H9 (cell line): ENCODE results near the gene STK32B. TPM values are rescaled to one million over a fixed set of nuclear protein-coding genes. Genes with fewer than 3 reads are reported as not detected.

ENCODE experiments used
- DNase-seq: peaks from one replicate; pipeline ENCODE4 v3.0.0-alpha.2; 2017
- H2AFZ ChIP-seq: one replicate; pipeline ENCODE4 v1.6.1; 2013; ENCODE audit warnings: mild to moderate bottlenecking, low read length, control low read depth, moderate library complexity
- H2AK5ac ChIP-seq: 2 replicates; pipeline ENCODE4 v1.6.1; 2013; ENCODE audit warnings: low read length, control low read depth, mixed read lengths; ENCODE audit not compliant: insufficient read length
- H2BK120ac ChIP-seq: one replicate; pipeline ENCODE4 v1.6.1; 2013; ENCODE audit warnings: low read depth, mild to moderate bottlenecking, low read length, control low read depth, inconsistent platforms; ENCODE audit not compliant: poor library complexity, severe bottlenecking
- H2BK12ac ChIP-seq: 2 replicates; pipeline ENCODE4 v1.6.1; 2013; ENCODE audit warnings: low read length, control low read depth, mixed read lengths, low read depth; ENCODE audit not compliant: insufficient read length
- H2BK15ac ChIP-seq: 2 replicates; pipeline ENCODE4 v1.6.1; 2013; ENCODE audit warnings: low read depth, low read length, control low read depth
- H2BK20ac ChIP-seq: one replicate; pipeline ENCODE4 v1.6.1; 2013; ENCODE audit warnings: low read depth, mild to moderate bottlenecking, low read length, control low read depth, inconsistent platforms; ENCODE audit not compliant: poor library complexity, severe bottlenecking
- H2BK5ac ChIP-seq: 2 replicates; pipeline ENCODE4 v1.6.1; 2013; ENCODE audit warnings: low read length, control low read depth, mixed read lengths; ENCODE audit not compliant: insufficient read length
- H3K14ac ChIP-seq: 2 replicates; pipeline ENCODE4 v1.6.1; 2013; ENCODE audit warnings: low read length, control low read depth; ENCODE audit not compliant: insufficient read depth
- H3K18ac ChIP-seq: 2 replicates; pipeline ENCODE4 v1.6.1; 2013; ENCODE audit warnings: low read depth, mild to moderate bottlenecking, mixed read lengths, low read length, control low read depth; ENCODE audit not compliant: insufficient read length
- H3K23ac ChIP-seq: 2 replicates; pipeline ENCODE4 v1.6.1; 2013; ENCODE audit warnings: low read length, control low read depth, mixed read lengths, low read depth; ENCODE audit not compliant: insufficient read length
- H3K23me2 ChIP-seq: 2 replicates; pipeline ENCODE4 v1.6.1; 2013; ENCODE audit warnings: low read depth, mild to moderate bottlenecking, mixed read lengths, low read length, control low read depth; ENCODE audit not compliant: insufficient read length, poor library complexity, severe bottlenecking
- H3K27ac ChIP-seq: 2 replicates; pipeline ENCODE4 v1.5.1; 2013; ENCODE audit warnings: low read length, control low read depth, mixed read lengths, low read depth; ENCODE audit not compliant: insufficient read length
- H3K27me3 ChIP-seq: 2 replicates; pipeline ENCODE4 v1.6.1; 2013; ENCODE audit warnings: low read length, control low read depth, inconsistent platforms; ENCODE audit not compliant: insufficient read depth
- H3K4ac ChIP-seq: 2 replicates; pipeline ENCODE4 v1.6.1; 2013; ENCODE audit warnings: low read depth, mild to moderate bottlenecking, control low read depth, inconsistent platforms, low read length, moderate library complexity
- H3K4me1 ChIP-seq: 2 replicates; pipeline ENCODE4 v1.6.1; 2013; ENCODE audit warnings: low read length, control low read depth, inconsistent platforms; ENCODE audit not compliant: insufficient read depth
- H3K4me2 ChIP-seq: 2 replicates; pipeline ENCODE4 v1.6.1; 2013; ENCODE audit warnings: low read length, control low read depth, mixed read lengths; ENCODE audit not compliant: insufficient read length, insufficient read depth
- H3K56ac ChIP-seq: 2 replicates; pipeline ENCODE4 v1.6.1; 2013; ENCODE audit warnings: low read depth, mild to moderate bottlenecking, mixed read lengths, low read length, control low read depth; ENCODE audit not compliant: insufficient read length
- H3K79me1 ChIP-seq: 2 replicates; pipeline ENCODE4 v1.6.1; 2013; ENCODE audit warnings: low read depth, mild to moderate bottlenecking, moderate library complexity, low read length, control low read depth, inconsistent platforms; ENCODE audit not compliant: insufficient read depth, poor library complexity, severe bottlenecking
- H3K79me2 ChIP-seq: 2 replicates; pipeline ENCODE4 v1.6.1; 2013; ENCODE audit warnings: low read length, control low read depth, inconsistent platforms; ENCODE audit not compliant: insufficient read depth
- H3K9ac ChIP-seq: 2 replicates; pipeline ENCODE4 v1.6.1; 2013; ENCODE audit warnings: low read length, control low read depth, mixed read lengths; ENCODE audit not compliant: insufficient read length; ENCODE audit errors: extremely low read depth
- H3K9me3 ChIP-seq: one replicate; pipeline ENCODE4 v1.6.1; 2013; ENCODE audit warnings: low read depth, low read length, inconsistent platforms; ENCODE audit not compliant: control insufficient read depth
- H3T11ph ChIP-seq: one replicate; pipeline ENCODE4 v1.6.1; 2013; ENCODE audit warnings: mild to moderate bottlenecking, low read length, control low read depth, inconsistent platforms
- H4K20me1 ChIP-seq: one replicate; pipeline ENCODE4 v1.6.1; 2013; ENCODE audit not compliant: control insufficient read depth, insufficient read length, insufficient read depth
- H4K5ac ChIP-seq: 2 replicates; pipeline ENCODE4 v1.6.1; 2013; ENCODE audit warnings: low read depth, mild to moderate bottlenecking, mixed read lengths, low read length, control low read depth; ENCODE audit not compliant: insufficient read length
- H4K8ac ChIP-seq: replicated peaks from 2 replicates; pipeline ENCODE4 v1.6.1; 2013; ENCODE audit warnings: low read length, control low read depth, mixed read lengths, low read depth; ENCODE audit not compliant: insufficient read length
- H4K91ac ChIP-seq: 2 replicates; pipeline ENCODE4 v1.6.1; 2013; ENCODE audit warnings: low read depth, mild to moderate bottlenecking, moderate library complexity, mixed read lengths, low read length, control low read depth; ENCODE audit not compliant: insufficient read length
- H3K27ac Mint-ChIP-seq, 3 experiments: 2 replicates in 2 of 3; 3 replicates in 1 of 3; pipeline ENCODE4 v1.8.0; 2020 to 2021; ENCODE audit warnings: mixed read lengths in 3 of 3, mild to moderate bottlenecking in 1 of 3, moderate library complexity in 1 of 3
- H3K27me3 Mint-ChIP-seq: 2 replicates; pipeline ENCODE4 v1.8.0; 2021; ENCODE audit warnings: low read depth, mild to moderate bottlenecking, moderate library complexity, mixed read lengths
- H3K36me3 Mint-ChIP-seq, 3 experiments: 2 replicates in 2 of 3; 3 replicates in 1 of 3; pipeline ENCODE4 v1.8.0; 2020 to 2021; ENCODE audit warnings: low read depth in 3 of 3, mixed read lengths in 3 of 3; ENCODE audit not compliant: insufficient read depth in 1 of 3
- H3K4me1 Mint-ChIP-seq, 2 experiments: 2 replicates each; pipeline ENCODE4 v1.8.0; 2020; ENCODE audit warnings: mixed read lengths in 2 of 2
- H3K4me3 Mint-ChIP-seq, 2 experiments: 2 replicates in 1 of 2; 3 replicates in 1 of 2; pipeline ENCODE4 v1.8.0; 2020 to 2021; ENCODE audit warnings: mild to moderate bottlenecking in 2 of 2, mixed read lengths in 2 of 2, moderate library complexity in 1 of 2
- H3K9me3 Mint-ChIP-seq, 2 experiments: 2 replicates in 1 of 2; 3 replicates in 1 of 2; pipeline ENCODE4 v1.8.0; 2020; ENCODE audit warnings: mild to moderate bottlenecking in 2 of 2, mixed read lengths in 2 of 2, moderate library complexity in 1 of 2
- CTCF ChIP-seq: fragments of 200-600 bp; sonication (generic); conservative IDR thresholded peaks from 3 replicates; pipeline ENCODE4 v1.8.0; 2021; ENCODE audit warnings: antibody characterized with exemption, mild to moderate bottlenecking
- WGBS: extraction: QIAGEN DNeasy Blood & Tissue Kit; methylation state at CpG from one replicate; pipeline ENCODE4 v1.1.7; 2013; ENCODE audit warnings: missing lambda C conversion rate, low lambda C conversion rate, mixed read lengths; ENCODE audit not compliant: insufficient read length; ENCODE audit errors: extremely low coverage; 5-methylcytosine and 5-hydroxymethylcytosine counted together
- total RNA-seq: library from RNA; stranded (reverse); gene quantifications from 2 replicates; pipeline ENCODE4 v1.2.1, GENCODE V29; 2021

The STK32B gene
- total RNA-seq, 1 experiment from 2014 or later = 1.0 TPM

- Histone ChIP-seq H3K56ac (no peak overlapping the region), H2AK5ac (no peak overlapping the region), H4K5ac (no peak overlapping the region), H2BK12ac (no peak overlapping the region), H3K9me3 (no peaks in the 10 kb centered on the region), H3K23me2 (no peaks in the 10 kb centered on the region), H3K4me2 (no peak overlapping the region), H2BK5ac (no peak overlapping the region), H2AFZ (no peak overlapping the region), H4K8ac (no peak overlapping the region), H2BK20ac (no peak overlapping the region), H3K79me1 (no peaks in the 10 kb centered on the region), H3K27me3 (no peaks in the 10 kb centered on the region), H2BK15ac (no peak overlapping the region), H4K20me1 (no peaks in the 10 kb centered on the region), H3T11ph (no peak overlapping the region), H3K79me2 (no peaks in the 10 kb centered on the region), H2BK120ac (no peak overlapping the region), H3K18ac (no peak overlapping the region), H3K23ac (no peak overlapping the region), H3K9ac (no peak overlapping the region), H3K27ac (no peak overlapping the region), H3K14ac (no peak overlapping the region; the same call in 1 of the 2 replicates), H3K4me1 (no peaks in the 10 kb centered on the region), H4K91ac (no peak overlapping the region), H3K4ac (no peak overlapping the region)
- peak overlapping the region in 1 of 3 experiments; percentile 22; a peak in 1 of 7 replicates for H3K27ac Mint-ChIP-seq
- peaks cover 7% of the 10 kb centered on the region for H3K27me3 Mint-ChIP-seq
- WGBS = no CpG with 5 or more reads among the region's 8 CpGs
- no peaks in the 10 kb centered on the region; a peak in 1 of 7 replicates for H3K36me3 Mint-ChIP-seq
- DNase-seq = no peak
- no peaks in the 10 kb centered on the region for H3K9me3 Mint-ChIP-seq
- no peak for TF ChIP-seq CTCF
- peaks cover 5 to 11% of the 10 kb centered on the region in 2 experiments for H3K4me1 Mint-ChIP-seq
- no peak overlapping the region for H3K4me3 Mint-ChIP-seq
These were observed 407.4 kb downstream of the STK32B start for GRCh38 chr4:5458676-5459075.
